ENCODE results near the gene DUSP7.

GRCh38 chr3:52002748-52003147 lies 53.6 kb downstream of the DUSP7 start:
- TF ChIP-seq GATA2 (IDR thresholded peaks at IDR 0.05; ENCODE audit: low read depth, low read length) (no peak), GATA3 (IDR thresholded peaks at IDR 0.05; ENCODE audit: low read depth, low read length) (no peak)

Measured in SH-SY5Y (cell line).